ENCODE data around the gene PAF1. TPM values are rescaled to one million over a fixed set of nuclear protein-coding genes. Genes with fewer than 3 reads are reported as not detected.

Gene PAF1
- total and polyA plus RNA-seq, 4 donors: 13.7 to 29.4 (median 18.9) TPM

- no peak for TF ChIP-seq RAD21 (IDR thresholded peaks at IDR 0.05)
- TF ChIP-seq FOXA1 (IDR thresholded peaks at IDR 0.05): no peak
- TF ChIP-seq NR2F2 (IDR thresholded peaks at IDR 0.05): no peak
- TF ChIP-seq ATF3 (IDR thresholded peaks at IDR 0.05): no peak
- no peak for TF ChIP-seq YY1 (IDR thresholded peaks at IDR 0.05)
- TF ChIP-seq JUND (IDR thresholded peaks at IDR 0.05): no peak
- TF ChIP-seq, protein P1, sequence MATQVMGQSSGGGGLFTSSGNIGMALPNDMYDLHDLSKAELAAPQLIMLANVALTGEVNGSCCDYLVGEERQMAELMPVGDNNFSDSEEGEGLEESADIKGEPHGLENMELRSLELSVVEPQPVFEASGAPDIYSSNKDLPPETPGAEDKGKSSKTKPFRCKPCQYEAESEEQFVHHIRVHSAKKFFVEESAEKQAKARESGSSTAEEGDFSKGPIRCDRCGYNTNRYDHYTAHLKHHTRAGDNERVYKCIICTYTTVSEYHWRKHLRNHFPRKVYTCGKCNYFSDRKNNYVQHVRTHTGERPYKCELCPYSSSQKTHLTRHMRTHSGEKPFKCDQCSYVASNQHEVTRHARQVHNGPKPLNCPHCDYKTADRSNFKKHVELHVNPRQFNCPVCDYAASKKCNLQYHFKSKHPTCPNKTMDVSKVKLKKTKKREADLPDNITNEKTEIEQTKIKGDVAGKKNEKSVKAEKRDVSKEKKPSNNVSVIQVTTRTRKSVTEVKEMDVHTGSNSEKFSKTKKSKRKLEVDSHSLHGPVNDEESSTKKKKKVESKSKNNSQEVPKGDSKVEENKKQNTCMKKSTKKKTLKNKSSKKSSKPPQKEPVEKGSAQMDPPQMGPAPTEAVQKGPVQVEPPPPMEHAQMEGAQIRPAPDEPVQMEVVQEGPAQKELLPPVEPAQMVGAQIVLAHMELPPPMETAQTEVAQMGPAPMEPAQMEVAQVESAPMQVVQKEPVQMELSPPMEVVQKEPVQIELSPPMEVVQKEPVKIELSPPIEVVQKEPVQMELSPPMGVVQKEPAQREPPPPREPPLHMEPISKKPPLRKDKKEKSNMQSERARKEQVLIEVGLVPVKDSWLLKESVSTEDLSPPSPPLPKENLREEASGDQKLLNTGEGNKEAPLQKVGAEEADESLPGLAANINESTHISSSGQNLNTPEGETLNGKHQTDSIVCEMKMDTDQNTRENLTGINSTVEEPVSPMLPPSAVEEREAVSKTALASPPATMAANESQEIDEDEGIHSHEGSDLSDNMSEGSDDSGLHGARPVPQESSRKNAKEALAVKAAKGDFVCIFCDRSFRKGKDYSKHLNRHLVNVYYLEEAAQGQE (IDR thresholded peaks at IDR 0.05): no peak
- no peak for TF ChIP-seq EGR1 (IDR thresholded peaks at IDR 0.05; ENCODE audit: low read depth in 2 of 2)
- no peak for TF ChIP-seq GABPA (IDR thresholded peaks at IDR 0.05 in 1 of 2, conservative IDR thresholded peaks at IDR 0.05 in 1 of 2)
- TF ChIP-seq TAF1 (conservative IDR thresholded peaks at IDR 0.05): no peak
- TF ChIP-seq, protein P2, sequence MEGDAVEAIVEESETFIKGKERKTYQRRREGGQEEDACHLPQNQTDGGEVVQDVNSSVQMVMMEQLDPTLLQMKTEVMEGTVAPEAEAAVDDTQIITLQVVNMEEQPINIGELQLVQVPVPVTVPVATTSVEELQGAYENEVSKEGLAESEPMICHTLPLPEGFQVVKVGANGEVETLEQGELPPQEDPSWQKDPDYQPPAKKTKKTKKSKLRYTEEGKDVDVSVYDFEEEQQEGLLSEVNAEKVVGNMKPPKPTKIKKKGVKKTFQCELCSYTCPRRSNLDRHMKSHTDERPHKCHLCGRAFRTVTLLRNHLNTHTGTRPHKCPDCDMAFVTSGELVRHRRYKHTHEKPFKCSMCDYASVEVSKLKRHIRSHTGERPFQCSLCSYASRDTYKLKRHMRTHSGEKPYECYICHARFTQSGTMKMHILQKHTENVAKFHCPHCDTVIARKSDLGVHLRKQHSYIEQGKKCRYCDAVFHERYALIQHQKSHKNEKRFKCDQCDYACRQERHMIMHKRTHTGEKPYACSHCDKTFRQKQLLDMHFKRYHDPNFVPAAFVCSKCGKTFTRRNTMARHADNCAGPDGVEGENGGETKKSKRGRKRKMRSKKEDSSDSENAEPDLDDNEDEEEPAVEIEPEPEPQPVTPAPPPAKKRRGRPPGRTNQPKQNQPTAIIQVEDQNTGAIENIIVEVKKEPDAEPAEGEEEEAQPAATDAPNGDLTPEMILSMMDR (IDR thresholded peaks at IDR 0.05; ENCODE audit: low read depth, low read length, missing input control): no peak
- TF ChIP-seq ZBTB33 (IDR thresholded peaks at IDR 0.05): no peak
- peak overlapping the region; percentile 45 to 94 (median 80) for H3K4me3 ChIP-seq (ENCODE audit: low read depth in 1 of 3, low read length in 3 of 3)
- H3K36me3 ChIP-seq (ENCODE audit: control insufficient read depth in 4 of 4, insufficient read depth in 3 of 4, low read depth in 1 of 4, low read length in 3 of 4): peaks cover 0 to 9% (median 0%) of the 10 kb centered on the region in 4 donors
- 32% methylated on average over 1 of the region's 1 CpG for WGBS
- H3K9ac ChIP-seq (ENCODE audit: low read depth in 1 of 2, low read length in 2 of 2): peak overlapping the region; percentile 64 to 98
- DNase-seq (ENCODE audit: low spot score): no peak
- H3K4me1 ChIP-seq (ENCODE audit: control insufficient read depth in 4 of 4, insufficient read depth in 4 of 4, low read length in 3 of 4): peaks cover 5 to 36% (median 11%) of the 10 kb centered on the region in 4 donors
- peak overlapping the region; percentile 89 to 98 for H3K27ac ChIP-seq (ENCODE audit: low read depth in 1 of 2, low read length in 2 of 2)
- no peaks in the 10 kb centered on the region for H3K27me3 ChIP-seq (ENCODE audit: control insufficient read depth in 4 of 4, insufficient read depth in 4 of 4, low read length in 3 of 4)
- no peaks in the 10 kb centered on the region for H3K9me3 ChIP-seq (ENCODE audit: control insufficient read depth in 4 of 4, low read length in 3 of 4)
Observed at GRCh38 chr19:39410831-39411080, 19.9 kb upstream of the PAF1 start.

- TF ChIP-seq ZBTB33 (IDR thresholded peaks at IDR 0.05) (peak; percentile 2), RXRA (IDR thresholded peaks at IDR 0.05) (no peak), YY1 (IDR thresholded peaks at IDR 0.05) (no peak), FOXA2 (IDR thresholded peaks at IDR 0.05) (no peak), SP1 (IDR thresholded peaks at IDR 0.05) (no peak), TAF1 (conservative IDR thresholded peaks at IDR 0.05) (no peak), EGR1 (IDR thresholded peaks at IDR 0.05; ENCODE audit: low read depth in 2 of 2) (peak in 1 of 2 donors; percentile 5)
- TF ChIP-seq, protein P1 (IDR thresholded peaks at IDR 0.05): peak; percentile 6
- no peaks in the 10 kb centered on the region for H3K27me3 ChIP-seq (ENCODE audit: control insufficient read depth in 4 of 4, insufficient read depth in 4 of 4, low read length in 3 of 4)
Observed at GRCh38 chr19:39410017-39410830, 19.3 kb upstream of the PAF1 start.

More at GRCh38 chr19:39410017-39410830, 19.3 kb upstream of the PAF1 start:
- Histone ChIP-seq H3K4me3 (ENCODE audit: low read depth in 1 of 3, low read length in 3 of 3) (peak overlapping the region; percentile 45 to 94 (median 80)), H3K27ac (ENCODE audit: low read depth in 1 of 2, low read length in 2 of 2) (peak overlapping the region; percentile 89 to 98), H3K4me1 (ENCODE audit: control insufficient read depth in 4 of 4, insufficient read depth in 4 of 4, low read length in 3 of 4) (peaks cover 8 to 36% (median 11%) of the 10 kb centered on the region in 4 donors), H3K9me3 (ENCODE audit: control insufficient read depth in 4 of 4, low read length in 3 of 4) (no peaks in the 10 kb centered on the region), H3K9ac (ENCODE audit: low read depth in 1 of 2, low read length in 2 of 2) (peak overlapping the region; percentile 64 to 98), H3K36me3 (ENCODE audit: control insufficient read depth in 4 of 4, insufficient read depth in 3 of 4, low read depth in 1 of 4, low read length in 3 of 4) (peaks cover 0 to 9% (median 0%) of the 10 kb centered on the region in 4 donors)
- peak; percentile 56 for DNase-seq (ENCODE audit: low spot score)
- 1% methylated on average over 35 of the region's 35 CpGs for WGBS

Measured in liver (tissue), 9 donors.